SK-N-SH treated with all-trans-retinoic acid at 6 μM for 48 hours (cell line): ENCODE data around the gene MTA3.

Experiments used
- ATAC-seq: fragments of 200-7000 bp; cut with Tn5 transposase; 3 replicates; pipeline ENCODE4 v1.9.1; 2020; ENCODE audit warnings: mild to moderate bottlenecking, moderate library complexity
- ARNTL ChIP-seq: fragments of 450-650 bp; formaldehyde crosslinking; IDR thresholded peaks from 2 replicates; pipeline ENCODE4 v1.5.0; 2020; ENCODE audit warnings: low read depth, mild to moderate bottlenecking, moderate library complexity, borderline replicate concordance
- BACH2 ChIP-seq: fragments of 250-450 bp; sonication (Bioruptor Pico); IDR thresholded peaks from 2 replicates; pipeline ENCODE4 v1.9.0; 2021; ENCODE audit warnings: mild to moderate bottlenecking, borderline replicate concordance
- CSDC2 ChIP-seq: fragments of 250-450 bp; sonication (Bioruptor Pico); IDR thresholded peaks from 2 replicates; pipeline ENCODE4 v1.5.0; 2020; ENCODE audit warnings: mild to moderate bottlenecking, moderate library complexity
- ESRRG ChIP-seq: fragments of 250-450 bp; sonication (Bioruptor Pico); IDR thresholded peaks from 2 replicates; pipeline ENCODE4 v1.6.1; 2021; ENCODE audit warnings: mild to moderate bottlenecking
- GLIS3 ChIP-seq: fragments of 250-450 bp; sonication (Bioruptor Pico); IDR thresholded peaks from 2 replicates; pipeline ENCODE4 v1.5.0; 2020; ENCODE audit warnings: mild to moderate bottlenecking, moderate library complexity
- ISL1 ChIP-seq: fragments of 250-450 bp; sonication (Bioruptor Pico); IDR thresholded peaks from 2 replicates; pipeline ENCODE4 v2.1.2; 2022; ENCODE audit warnings: mild to moderate bottlenecking, moderate library complexity
- OSR1 ChIP-seq: fragments of 250-450 bp; sonication (Bioruptor Pico); IDR thresholded peaks from 2 replicates; pipeline ENCODE4 v1.8.0; 2022; ENCODE audit warnings: moderate library complexity, mild to moderate bottlenecking, inconsistent platforms
- PATZ1 ChIP-seq: fragments of 250-450 bp; sonication (Bioruptor Pico); IDR thresholded peaks from 2 replicates; pipeline ENCODE4 v1.8.0; 2020; ENCODE audit warnings: mild to moderate bottlenecking, moderate library complexity, borderline replicate concordance
- PPARA ChIP-seq: fragments of 250-450 bp; sonication (Bioruptor Pico); IDR thresholded peaks from 2 replicates; pipeline ENCODE4 v1.5.0; 2020; ENCODE audit warnings: mild to moderate bottlenecking, borderline replicate concordance
- RARB ChIP-seq: fragments of 250-450 bp; sonication (Bioruptor Pico); IDR thresholded peaks from 2 replicates; pipeline ENCODE4 v1.8.0; 2021; ENCODE audit warnings: mild to moderate bottlenecking, moderate library complexity
- SNAI2 ChIP-seq: fragments of 250-450 bp; sonication (Bioruptor Pico); IDR thresholded peaks from 2 replicates; pipeline ENCODE4 v1.5.0; 2020; ENCODE audit warnings: mild to moderate bottlenecking, moderate library complexity
- TCF4 ChIP-seq: fragments of 250-450 bp; sonication (Bioruptor Pico); IDR thresholded peaks from 2 replicates; pipeline ENCODE4 v1.8.0; 2021; ENCODE audit warnings: mild to moderate bottlenecking, moderate library complexity, borderline replicate concordance
- TOX ChIP-seq: fragments of 250-450 bp; sonication (Bioruptor Pico); IDR thresholded peaks from 2 replicates; pipeline ENCODE4 v1.8.0; 2021; ENCODE audit warnings: mild to moderate bottlenecking, moderate library complexity, borderline replicate concordance
- ZC3H10 ChIP-seq: fragments of 250-450 bp; sonication (Bioruptor Pico); IDR thresholded peaks from 2 replicates; pipeline ENCODE4 v1.5.1; 2021; ENCODE audit warnings: mild to moderate bottlenecking, moderate library complexity
- ZFP3 ChIP-seq: fragments of 250-450 bp; sonication (Bioruptor Pico); IDR thresholded peaks from 2 replicates; pipeline ENCODE4 v1.5.0; 2020; ENCODE audit warnings: mild to moderate bottlenecking, moderate library complexity
- ZFP30 ChIP-seq: fragments of 450-650 bp; formaldehyde crosslinking; IDR thresholded peaks from 2 replicates; pipeline ENCODE4 v1.5.0; 2022; ENCODE audit warnings: mild to moderate bottlenecking, moderate library complexity
- ZNF565 ChIP-seq: fragments of 450-650 bp; formaldehyde crosslinking; conservative IDR thresholded peaks from 2 replicates; pipeline ENCODE4 v1.5.0; 2020; ENCODE audit warnings: low read depth, mild to moderate bottlenecking, moderate library complexity
- ZNF70 ChIP-seq: fragments of 450-650 bp; formaldehyde crosslinking; IDR thresholded peaks from 2 replicates; pipeline ENCODE4 v1.5.0; 2020; ENCODE audit warnings: mild to moderate bottlenecking, moderate library complexity
- ZNF8 ChIP-seq: fragments of 450-650 bp; formaldehyde crosslinking; IDR thresholded peaks from 2 replicates; pipeline ENCODE4 v1.5.0; 2020; ENCODE audit warnings: mild to moderate bottlenecking, moderate library complexity
- TF ChIP-seq, protein P1 (sequence below): fragments of 250-450 bp; sonication (Bioruptor Pico); IDR thresholded peaks from 2 replicates; pipeline ENCODE4 v1.5.1; 2021; ENCODE audit warnings: mild to moderate bottlenecking, moderate library complexity
- TF ChIP-seq, protein P2 (sequence below): fragments of 250-450 bp; sonication (Bioruptor Pico); IDR thresholded peaks from 2 replicates; pipeline ENCODE4 v1.8.0; 2021; ENCODE audit warnings: low read depth, mild to moderate bottlenecking, moderate library complexity, borderline replicate concordance
- TF ChIP-seq, protein P3 (sequence below): fragments of 250-450 bp; sonication (Bioruptor Pico); IDR thresholded peaks from 2 replicates; pipeline ENCODE4 v1.5.0; 2020; ENCODE audit warnings: mild to moderate bottlenecking, moderate library complexity
- TF ChIP-seq, protein P4 (sequence below): fragments of 250-450 bp; sonication (Bioruptor Pico); IDR thresholded peaks from 2 replicates; pipeline ENCODE4 v1.5.1; 2020; ENCODE audit warnings: low read depth, mild to moderate bottlenecking, moderate library complexity

The MTA3 gene

GRCh38 chr2:42663828-42664227, 95.4 kb downstream of the MTA3 start:
- no peak for TF ChIP-seq PPARA (CRISPR knock-in tag)
- no peak for TF ChIP-seq ZFP30 (CRISPR knock-in tag)
- TF ChIP-seq ZFP3 = no peak
- no peak for ATAC-seq

GRCh38 chr2:42673989-42674579, 105.7 kb downstream of the MTA3 start:
- ATAC-seq = no peak
- no peak for TF ChIP-seq GLIS3 (CRISPR knock-in tag)
- TF ChIP-seq BACH2 (CRISPR knock-in tag) = no peak
- TF ChIP-seq OSR1 (CRISPR knock-in tag) = no peak
- TF ChIP-seq ISL1 (CRISPR knock-in tag) = no peak
- TF ChIP-seq ZNF8 (CRISPR knock-in tag) = no peak
- no peak for TF ChIP-seq ARNTL (CRISPR knock-in tag)
- no peak for TF ChIP-seq ZNF565 (CRISPR knock-in tag)
- TF ChIP-seq TCF4 (CRISPR knock-in tag) = no peak
- TF ChIP-seq, protein P1, sequence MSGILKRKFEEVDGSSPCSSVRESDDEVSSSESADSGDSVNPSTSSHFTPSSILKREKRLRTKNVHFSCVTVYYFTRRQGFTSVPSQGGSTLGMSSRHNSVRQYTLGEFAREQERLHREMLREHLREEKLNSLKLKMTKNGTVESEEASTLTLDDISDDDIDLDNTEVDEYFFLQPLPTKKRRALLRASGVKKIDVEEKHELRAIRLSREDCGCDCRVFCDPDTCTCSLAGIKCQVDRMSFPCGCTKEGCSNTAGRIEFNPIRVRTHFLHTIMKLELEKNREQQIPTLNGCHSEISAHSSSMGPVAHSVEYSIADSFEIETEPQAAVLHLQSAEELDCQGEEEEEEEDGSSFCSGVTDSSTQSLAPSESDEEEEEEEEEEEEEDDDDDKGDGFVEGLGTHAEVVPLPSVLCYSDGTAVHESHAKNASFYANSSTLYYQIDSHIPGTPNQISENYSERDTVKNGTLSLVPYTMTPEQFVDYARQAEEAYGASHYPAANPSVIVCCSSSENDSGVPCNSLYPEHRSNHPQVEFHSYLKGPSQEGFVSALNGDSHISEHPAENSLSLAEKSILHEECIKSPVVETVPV (CRISPR knock-in tag) = no peak
- TF ChIP-seq TOX (CRISPR knock-in tag) = no peak
- no peak for TF ChIP-seq RARB
- no peak for TF ChIP-seq PATZ1 (CRISPR knock-in tag)
- TF ChIP-seq, protein P2, sequence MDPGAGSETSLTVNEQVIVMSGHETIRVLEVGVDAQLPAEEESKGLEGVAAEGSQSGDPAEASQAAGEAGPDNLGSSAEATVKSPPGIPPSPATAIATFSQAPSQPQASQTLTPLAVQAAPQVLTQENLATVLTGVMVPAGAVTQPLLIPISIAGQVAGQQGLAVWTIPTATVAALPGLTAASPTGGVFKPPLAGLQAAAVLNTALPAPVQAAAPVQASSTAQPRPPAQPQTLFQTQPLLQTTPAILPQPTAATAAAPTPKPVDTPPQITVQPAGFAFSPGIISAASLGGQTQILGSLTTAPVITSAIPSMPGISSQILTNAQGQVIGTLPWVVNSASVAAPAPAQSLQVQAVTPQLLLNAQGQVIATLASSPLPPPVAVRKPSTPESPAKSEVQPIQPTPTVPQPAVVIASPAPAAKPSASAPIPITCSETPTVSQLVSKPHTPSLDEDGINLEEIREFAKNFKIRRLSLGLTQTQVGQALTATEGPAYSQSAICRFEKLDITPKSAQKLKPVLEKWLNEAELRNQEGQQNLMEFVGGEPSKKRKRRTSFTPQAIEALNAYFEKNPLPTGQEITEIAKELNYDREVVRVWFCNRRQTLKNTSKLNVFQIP (CRISPR knock-in tag) = no peak
- no peak for TF ChIP-seq ZC3H10 (CRISPR knock-in tag)
- no peak for TF ChIP-seq ZFP3
- TF ChIP-seq ESRRG (CRISPR knock-in tag) = no peak
- no peak for TF ChIP-seq CSDC2 (CRISPR knock-in tag)
- no peak for TF ChIP-seq PPARA (CRISPR knock-in tag)
- TF ChIP-seq ZFP30 (CRISPR knock-in tag) = no peak
- TF ChIP-seq, protein P3, sequence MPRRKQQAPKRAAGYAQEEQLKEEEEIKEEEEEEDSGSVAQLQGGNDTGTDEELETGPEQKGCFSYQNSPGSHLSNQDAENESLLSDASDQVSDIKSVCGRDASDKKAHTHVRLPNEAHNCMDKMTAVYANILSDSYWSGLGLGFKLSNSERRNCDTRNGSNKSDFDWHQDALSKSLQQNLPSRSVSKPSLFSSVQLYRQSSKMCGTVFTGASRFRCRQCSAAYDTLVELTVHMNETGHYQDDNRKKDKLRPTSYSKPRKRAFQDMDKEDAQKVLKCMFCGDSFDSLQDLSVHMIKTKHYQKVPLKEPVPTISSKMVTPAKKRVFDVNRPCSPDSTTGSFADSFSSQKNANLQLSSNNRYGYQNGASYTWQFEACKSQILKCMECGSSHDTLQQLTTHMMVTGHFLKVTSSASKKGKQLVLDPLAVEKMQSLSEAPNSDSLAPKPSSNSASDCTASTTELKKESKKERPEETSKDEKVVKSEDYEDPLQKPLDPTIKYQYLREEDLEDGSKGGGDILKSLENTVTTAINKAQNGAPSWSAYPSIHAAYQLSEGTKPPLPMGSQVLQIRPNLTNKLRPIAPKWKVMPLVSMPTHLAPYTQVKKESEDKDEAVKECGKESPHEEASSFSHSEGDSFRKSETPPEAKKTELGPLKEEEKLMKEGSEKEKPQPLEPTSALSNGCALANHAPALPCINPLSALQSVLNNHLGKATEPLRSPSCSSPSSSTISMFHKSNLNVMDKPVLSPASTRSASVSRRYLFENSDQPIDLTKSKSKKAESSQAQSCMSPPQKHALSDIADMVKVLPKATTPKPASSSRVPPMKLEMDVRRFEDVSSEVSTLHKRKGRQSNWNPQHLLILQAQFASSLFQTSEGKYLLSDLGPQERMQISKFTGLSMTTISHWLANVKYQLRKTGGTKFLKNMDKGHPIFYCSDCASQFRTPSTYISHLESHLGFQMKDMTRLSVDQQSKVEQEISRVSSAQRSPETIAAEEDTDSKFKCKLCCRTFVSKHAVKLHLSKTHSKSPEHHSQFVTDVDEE (CRISPR knock-in tag) = no peak

DNA sequence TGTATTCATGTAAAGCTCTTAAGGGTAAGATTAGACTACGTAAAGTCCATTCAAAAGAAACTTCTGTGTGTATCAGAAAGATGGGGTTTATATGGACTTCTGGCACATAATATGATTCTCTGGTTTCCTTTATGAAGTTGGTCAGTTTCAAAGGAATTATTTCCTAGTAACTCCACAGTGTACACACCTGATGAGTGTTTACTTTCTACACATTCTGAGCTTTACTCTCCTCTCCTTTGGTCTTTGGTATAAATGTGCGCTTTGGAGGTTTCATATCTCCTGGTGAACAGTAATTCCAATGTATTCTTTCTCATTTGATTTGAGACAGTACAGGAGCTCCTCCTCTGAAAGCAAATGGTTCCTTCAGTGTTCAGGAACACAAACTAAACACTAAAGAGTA, 107.4 kb downstream of the MTA3 start:
- ATAC-seq = no peak
- TF ChIP-seq ZNF8 (CRISPR knock-in tag) (no peak), PPARA (CRISPR knock-in tag) (no peak), OSR1 (CRISPR knock-in tag) (no peak), ARNTL (CRISPR knock-in tag) (no peak), ESRRG (CRISPR knock-in tag) (no peak), SNAI2 (CRISPR knock-in tag) (no peak), ZNF70 (CRISPR knock-in tag) (no peak), ZFP30 (CRISPR knock-in tag) (no peak), ZC3H10 (CRISPR knock-in tag) (no peak), ZFP3 (no peak), ZNF565 (CRISPR knock-in tag) (no peak), TCF4 (CRISPR knock-in tag) (no peak), GLIS3 (CRISPR knock-in tag) (no peak)
- TF ChIP-seq, protein P2 (CRISPR knock-in tag) = no peak
- TF ChIP-seq, protein P4, sequence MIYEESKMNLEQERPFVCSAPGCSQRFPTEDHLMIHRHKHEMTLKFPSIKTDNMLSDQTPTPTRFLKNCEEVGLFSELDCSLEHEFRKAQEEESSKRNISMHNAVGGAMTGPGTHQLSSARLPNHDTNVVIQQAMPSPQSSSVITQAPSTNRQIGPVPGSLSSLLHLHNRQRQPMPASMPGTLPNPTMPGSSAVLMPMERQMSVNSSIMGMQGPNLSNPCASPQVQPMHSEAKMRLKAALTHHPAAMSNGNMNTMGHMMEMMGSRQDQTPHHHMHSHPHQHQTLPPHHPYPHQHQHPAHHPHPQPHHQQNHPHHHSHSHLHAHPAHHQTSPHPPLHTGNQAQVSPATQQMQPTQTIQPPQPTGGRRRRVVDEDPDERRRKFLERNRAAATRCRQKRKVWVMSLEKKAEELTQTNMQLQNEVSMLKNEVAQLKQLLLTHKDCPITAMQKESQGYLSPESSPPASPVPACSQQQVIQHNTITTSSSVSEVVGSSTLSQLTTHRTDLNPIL (CRISPR knock-in tag) = no peak
- TF ChIP-seq, protein P3 (CRISPR knock-in tag) = no peak
